Central memory CD8-positive, alpha-beta T cell (primary cell): ENCODE data around the gene XIST.
"Not testable (repeated sequence)": the region's sequence is repeated elsewhere in the genome, so short reads cannot be mapped to it uniquely, and the experiment has no call there.

Experiments used
- ATAC-seq: fragments of 150-1000 bp; cut with Tn5 transposase; replicated peaks from 2 replicates; pipeline ENCODE4 v1.10.0; 2022; ENCODE audit warnings: mild to moderate bottlenecking, moderate FRiP score, moderate number of reproducible peaks; ENCODE audit not compliant: poor library complexity, severe bottlenecking; ENCODE audit errors: extremely low read depth
- DNase-seq, 2 donors: peaks; one replicate each; pipeline ENCODE4 v3.0.0; 2021; ENCODE audit warnings: low spot score in 2 of 2
- H3K27ac Mint-ChIP-seq: one replicate; pipeline ENCODE4 v1.8.0; 2022; ENCODE audit warnings: low read depth, mild to moderate bottlenecking, moderate library complexity, mixed read lengths
- H3K27me3 Mint-ChIP-seq: one replicate; pipeline ENCODE4 v1.8.0; 2022; ENCODE audit warnings: mixed read lengths
- H3K36me3 Mint-ChIP-seq: one replicate; pipeline ENCODE4 v1.8.0; 2022; ENCODE audit warnings: mild to moderate bottlenecking, moderate library complexity, mixed read lengths; ENCODE audit not compliant: insufficient read depth
- H3K4me1 Mint-ChIP-seq: one replicate; pipeline ENCODE4 v1.8.0; 2022; ENCODE audit warnings: mixed read lengths
- H3K4me3 Mint-ChIP-seq: one replicate; pipeline ENCODE4 v1.8.0; 2022; ENCODE audit warnings: mild to moderate bottlenecking, moderate library complexity, mixed read lengths
- H3K9me3 Mint-ChIP-seq: one replicate; pipeline ENCODE4 v1.8.0; 2022; ENCODE audit warnings: mixed read lengths

Gene XIST

DNA sequence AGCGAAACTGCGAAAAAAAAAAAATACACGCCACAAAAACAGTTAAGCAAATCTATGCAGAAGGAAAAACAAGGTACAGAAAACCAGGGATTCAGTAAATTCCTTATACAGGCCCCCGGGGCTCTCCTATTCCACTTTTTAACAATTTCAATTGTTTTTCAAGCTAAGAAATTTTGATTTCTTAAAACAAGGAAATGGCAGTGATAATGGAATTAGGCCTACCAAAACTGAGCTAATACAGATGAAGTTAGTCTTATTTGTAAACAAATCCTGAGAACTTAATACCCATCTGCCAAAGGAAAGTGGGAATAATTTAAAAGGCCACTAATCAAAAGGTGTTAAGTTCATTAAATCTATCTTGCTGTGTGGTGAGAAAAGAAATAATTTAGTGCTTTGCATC lies 20.2 kb downstream of the XIST start:
- H3K9me3 Mint-ChIP-seq: no peaks in the 10 kb centered on the region
- DNase-seq (no peak), ATAC-seq (no peak)
- H3K27ac Mint-ChIP-seq: no peak overlapping the region
- peaks cover 14% of the 10 kb centered on the region for H3K27me3 Mint-ChIP-seq
- H3K36me3 Mint-ChIP-seq: no peaks in the 10 kb centered on the region
- H3K4me3 Mint-ChIP-seq: no peak overlapping the region
- no peaks in the 10 kb centered on the region for H3K4me1 Mint-ChIP-seq

DNA sequence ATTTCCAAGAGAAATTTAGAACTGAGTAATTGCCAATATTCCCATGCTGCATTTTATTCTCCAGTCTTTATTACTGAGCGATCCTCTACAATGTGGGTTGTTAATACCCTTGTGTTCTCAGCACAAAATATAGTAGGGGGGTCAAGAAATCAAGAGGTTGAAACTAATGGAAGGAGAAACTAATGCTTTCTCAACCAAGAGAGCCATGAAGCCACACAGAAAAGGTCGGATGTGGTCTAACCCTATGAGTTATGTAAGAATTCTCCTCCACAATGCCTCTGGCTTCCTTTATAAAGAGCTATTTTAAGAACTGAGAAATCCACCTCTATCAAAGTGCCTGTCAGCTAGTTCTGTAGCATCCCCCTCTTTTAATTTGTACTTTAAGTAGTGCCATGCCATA lies 21.0 kb downstream of the XIST start:
- peaks cover 14% of the 10 kb centered on the region for H3K27me3 Mint-ChIP-seq
- no peak for DNase-seq
- H3K4me1 Mint-ChIP-seq: no peaks in the 10 kb centered on the region
- no peaks in the 10 kb centered on the region for H3K36me3 Mint-ChIP-seq
- no peak overlapping the region for H3K27ac Mint-ChIP-seq
- H3K4me3 Mint-ChIP-seq: no peak overlapping the region
- no peaks in the 10 kb centered on the region for H3K9me3 Mint-ChIP-seq
- ATAC-seq: no peak

GRCh38 chrX:73830489-73831414 lies 21.8 kb downstream of the XIST start:
- no peak overlapping the region for H3K4me3 Mint-ChIP-seq
- no peaks in the 10 kb centered on the region for H3K36me3 Mint-ChIP-seq

DNA sequence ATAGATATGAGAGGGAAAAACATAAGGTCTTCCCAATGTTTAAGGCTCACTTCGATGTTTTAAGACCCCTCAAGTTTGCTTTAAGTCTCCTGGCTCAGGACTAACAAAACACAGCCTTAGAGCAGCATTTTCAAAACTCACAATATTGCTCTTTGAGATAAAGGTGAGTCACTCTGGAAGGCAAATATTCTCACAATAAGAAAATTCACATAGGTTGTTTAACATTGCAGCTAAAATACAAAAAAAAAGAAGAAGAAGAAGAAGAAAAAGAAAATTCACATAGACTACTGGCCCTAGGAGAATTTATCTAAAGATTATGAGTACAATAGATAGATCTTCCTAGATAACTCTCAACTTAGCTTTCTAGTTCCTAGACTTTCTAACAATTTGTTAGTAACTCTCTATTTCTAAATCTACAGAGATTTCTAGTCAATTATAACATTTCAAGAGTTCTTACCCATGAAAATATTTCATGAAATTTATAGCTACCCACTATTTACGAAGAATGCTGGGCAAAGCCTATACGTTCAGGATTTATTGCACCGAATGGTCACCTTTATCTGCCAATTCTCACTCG lies 22.5 kb downstream of the XIST start:
- no peak for ATAC-seq

More at GRCh38 chrX:73830489-73831414, 21.8 kb downstream of the XIST start:
- DNase-seq (no peak), ATAC-seq (no peak)
- Mint-ChIP-seq H3K9me3 (no peaks in the 10 kb centered on the region), H3K27me3 (peaks cover 14% of the 10 kb centered on the region), H3K4me1 (no peaks in the 10 kb centered on the region), H3K27ac (no peak overlapping the region)

GRCh38 chrX:73828080-73828720 lies 24.3 kb downstream of the XIST start:
- H3K27ac Mint-ChIP-seq: no peak overlapping the region
- H3K4me3 Mint-ChIP-seq: no peak overlapping the region
- no peaks in the 10 kb centered on the region for H3K4me1 Mint-ChIP-seq
- ATAC-seq (no peak), DNase-seq (no peak)
- H3K27me3 Mint-ChIP-seq: peaks cover 14% of the 10 kb centered on the region
- no peaks in the 10 kb centered on the region for H3K36me3 Mint-ChIP-seq
- H3K9me3 Mint-ChIP-seq: no peaks in the 10 kb centered on the region

More for the DNA sequence above, 22.5 kb downstream of the XIST start:
- Mint-ChIP-seq H3K9me3 (no peaks in the 10 kb centered on the region), H3K4me3 (no peak overlapping the region), H3K36me3 (no peaks in the 10 kb centered on the region), H3K4me1 (no peaks in the 10 kb centered on the region), H3K27ac (no peak overlapping the region), H3K27me3 (peaks cover 14% of the 10 kb centered on the region)
- DNase-seq: no peak

GRCh38 chrX:73827406-73827805 lies 25.1 kb downstream of the XIST start:
- no peak for ATAC-seq
- Mint-ChIP-seq H3K36me3 (no peaks in the 10 kb centered on the region), H3K4me3 (no peak overlapping the region)

DNA sequence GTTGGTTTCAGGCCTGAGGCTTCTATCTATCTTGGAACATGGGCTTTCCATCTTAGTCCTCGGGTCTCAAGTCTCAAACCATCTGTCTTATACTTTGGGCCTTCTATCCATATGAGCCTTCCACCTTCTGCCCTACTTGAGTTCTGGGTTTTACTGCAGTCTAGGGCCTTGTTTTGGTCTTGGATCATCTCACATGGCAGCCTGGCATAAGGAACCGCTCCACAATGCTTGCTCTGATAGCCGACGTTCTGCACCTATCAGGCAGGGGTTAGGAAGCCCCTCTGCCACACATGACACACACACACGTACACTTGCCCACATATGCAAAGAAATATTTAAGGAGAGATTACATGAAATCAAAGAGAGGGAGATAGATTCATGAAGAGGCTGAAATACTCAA lies 25.5 kb downstream of the XIST start:
- DNase-seq (no peak), ATAC-seq (no peak)
- H3K27me3 Mint-ChIP-seq: peaks cover 14% of the 10 kb centered on the region
- H3K4me3 Mint-ChIP-seq: no peak overlapping the region
- no peak overlapping the region for H3K27ac Mint-ChIP-seq
- H3K9me3 Mint-ChIP-seq: no peaks in the 10 kb centered on the region
- H3K4me1 Mint-ChIP-seq: no peaks in the 10 kb centered on the region
- H3K36me3 Mint-ChIP-seq: no peaks in the 10 kb centered on the region

More at GRCh38 chrX:73827406-73827805, 25.1 kb downstream of the XIST start:
- peaks cover 14% of the 10 kb centered on the region for H3K27me3 Mint-ChIP-seq
- H3K27ac Mint-ChIP-seq: no peak overlapping the region
- no peaks in the 10 kb centered on the region for H3K9me3 Mint-ChIP-seq
- no peaks in the 10 kb centered on the region for H3K4me1 Mint-ChIP-seq
- DNase-seq: no peak

- H3K4me1 Mint-ChIP-seq: no peaks in the 10 kb centered on the region
- H3K4me3 Mint-ChIP-seq: no peak overlapping the region
- no peak overlapping the region for H3K27ac Mint-ChIP-seq
- H3K9me3 Mint-ChIP-seq: no peaks in the 10 kb centered on the region
- no peaks in the 10 kb centered on the region for H3K36me3 Mint-ChIP-seq
- DNase-seq (no peak), ATAC-seq (no peak)
- H3K27me3 Mint-ChIP-seq: peaks cover 12% of the 10 kb centered on the region
Observed at GRCh38 chrX:73825569-73825968, 26.9 kb downstream of the XIST start.

DNA sequence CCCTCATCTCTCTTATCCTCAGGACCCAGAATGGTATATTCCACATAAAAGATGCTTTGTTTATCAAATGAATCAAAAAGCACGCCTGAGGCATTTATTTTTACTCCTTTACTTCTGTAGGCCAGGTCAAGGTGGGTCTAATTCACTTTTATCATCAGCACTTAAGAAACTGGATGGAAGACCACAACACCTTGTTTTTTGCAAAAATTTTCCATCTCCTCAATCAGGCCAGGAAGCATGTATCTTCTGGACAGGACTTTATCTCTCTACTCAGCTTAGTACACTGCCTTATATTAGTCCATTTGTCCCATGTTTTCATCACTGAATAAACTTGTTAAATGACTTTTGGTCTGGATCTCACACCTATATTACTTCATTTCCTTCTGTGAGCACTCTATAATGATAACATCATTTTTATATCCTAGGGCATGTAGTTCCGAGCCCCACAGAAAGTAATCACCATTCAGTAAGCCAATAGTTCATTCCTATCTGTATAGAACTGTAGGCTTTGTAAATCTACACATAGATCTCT lies 29.0 kb downstream of the XIST start:
- Mint-ChIP-seq H3K36me3 (no peaks in the 10 kb centered on the region), H3K9me3 (no peaks in the 10 kb centered on the region), H3K4me3 (no peak overlapping the region), H3K27me3 (no peaks in the 10 kb centered on the region), H3K27ac (no peak overlapping the region), H3K4me1 (no peaks in the 10 kb centered on the region)
- no peak for DNase-seq
- ATAC-seq: no peak

DNA sequence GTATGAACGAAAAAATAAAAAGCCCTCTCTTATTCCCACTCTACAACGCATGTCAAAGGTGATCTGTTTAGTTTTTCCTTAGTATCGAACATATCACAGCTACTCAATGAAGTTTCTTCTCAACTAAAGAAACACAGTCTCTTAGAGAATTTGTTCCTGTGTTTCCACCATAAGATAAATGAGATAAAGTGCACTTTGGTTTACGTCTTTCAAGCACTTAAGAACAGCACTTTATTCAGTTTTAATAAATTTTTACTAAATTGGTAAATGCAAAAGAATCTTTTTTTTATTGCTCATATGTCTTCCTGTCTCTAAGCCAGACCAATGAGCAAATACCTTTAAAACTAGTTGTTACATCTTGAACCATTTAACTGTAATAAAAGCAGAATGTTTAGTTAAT lies 29.7 kb downstream of the XIST start:
- Mint-ChIP-seq H3K9me3 (no peaks in the 10 kb centered on the region), H3K4me3 (no peak overlapping the region)

GRCh38 chrX:73821921-73822559 lies 30.5 kb downstream of the XIST start:
- Mint-ChIP-seq H3K27ac (no peak overlapping the region), H3K36me3 (no peaks in the 10 kb centered on the region), H3K4me3 (no peak overlapping the region), H3K27me3 (peaks cover 11% of the 10 kb centered on the region), H3K4me1 (no peaks in the 10 kb centered on the region), H3K9me3 (no peaks in the 10 kb centered on the region)
- no peak for ATAC-seq
- DNase-seq: no peak

More for the DNA sequence above, 29.7 kb downstream of the XIST start:
- Mint-ChIP-seq H3K36me3 (no peaks in the 10 kb centered on the region), H3K27ac (no peak overlapping the region), H3K27me3 (peaks cover 6% of the 10 kb centered on the region), H3K4me1 (no peaks in the 10 kb centered on the region)
- no peak for ATAC-seq
- no peak for DNase-seq

- H3K4me3 Mint-ChIP-seq, H3K4me1 Mint-ChIP-seq, DNase-seq, H3K9me3 Mint-ChIP-seq, H3K27ac Mint-ChIP-seq, H3K36me3 Mint-ChIP-seq, ATAC-seq: not testable (repeated sequence)
- H3K27me3 Mint-ChIP-seq: peaks cover 11% of the 10 kb centered on the region
Observed at GRCh38 chrX:73819864-73820558, 32.5 kb downstream of the XIST start.
